ENCODE measurements around the gene CALU. TPM values are rescaled to one million over a fixed set of nuclear protein-coding genes. Genes with fewer than 3 reads are reported as not detected.

CALU gene
- total RNA-seq, 1 donor from 2014 or later: 280 TPM

GRCh38 chr7:128815289-128815942 lies 76.3 kb downstream of the CALU start:
- Histone ChIP-seq H3K36me3 (ENCODE audit: control insufficient read depth, insufficient read depth, low read length) (no peaks in the 10 kb centered on the region), H3K27me3 (ENCODE audit: control insufficient read depth, insufficient read depth, low read length) (peaks cover 10% of the 10 kb centered on the region), H3K4me3 (ENCODE audit: low read depth, low read length) (no peak overlapping the region)
- TF ChIP-seq CTCF (IDR thresholded peaks at IDR 0.05; ENCODE audit: insufficient read depth, low read length, severe bottlenecking): no peak
- FAIRE-seq (no peak), DNase-seq (ENCODE audit: low read depth) (no peak)

GRCh38 chr7:128818694-128819093 lies 79.5 kb downstream of the CALU start:
- FAIRE-seq: peak; percentile 64
- no peak for DNase-seq (ENCODE audit: low read depth)

More at GRCh38 chr7:128818694-128819093, 79.5 kb downstream of the CALU start:
- H3K4me3 ChIP-seq (ENCODE audit: low read depth, low read length): no peak overlapping the region
- H3K36me3 ChIP-seq (ENCODE audit: control insufficient read depth, insufficient read depth, low read length): no peaks in the 10 kb centered on the region
- TF ChIP-seq CTCF (IDR thresholded peaks at IDR 0.05; ENCODE audit: insufficient read depth, low read length, severe bottlenecking): no peak
- peaks cover 8% of the 10 kb centered on the region for H3K27me3 ChIP-seq (ENCODE audit: control insufficient read depth, insufficient read depth, low read length)

Other genes starting within 250 kb of the CALU start
- under 0.01 and 0.51 TPM in 2 replicates for gene GARIN1A, start 67.1 kb upstream of the CALU start, total RNA-seq
- not detected in 2 replicates for gene OPN1SW, start 36.4 kb downstream of the CALU start, total RNA-seq
- 0.26 and 0.64 TPM in 2 replicates for gene CCDC136, start 52.6 kb downstream of the CALU start, total RNA-seq
- gene FLNC, start 91.0 kb downstream of the CALU start, total RNA-seq: 0.64 and 1.8 TPM in 2 replicates
- 108 and 132 TPM in 2 replicates for gene ATP6V1F, start 123.5 kb downstream of the CALU start, total RNA-seq
- 0.53 and 1.3 TPM in 2 replicates for gene KCP, start 171.3 kb downstream of the CALU start, total RNA-seq
- 6.8 and 7.7 TPM in 2 replicates for gene IRF5, start 198.6 kb downstream of the CALU start, total RNA-seq

Measured in bronchial epithelial cell (primary cell).